Caco-2 (cell line): ENCODE results near the gene SBNO1. TPM values are rescaled to one million over a fixed set of nuclear protein-coding genes. Genes with fewer than 3 reads are reported as not detected.

ENCODE experiments used
- BruUV-seq: library from RNA; stranded (reverse); fragments of 400-500 nt; replicated peaks from 2 replicates; lab custom pipeline; 2021; lab: Mats Ljungman, UMichigan
- CTCF ChIA-PET: fragments of 300-600 bp; sonication (Branson Sonifier 250); formaldehyde crosslinking; loops from one replicate; lab custom pipeline; 2022; ENCODE audit warnings: antibody characterized with exemption; lab: Charles Lee
- POLR2A ChIA-PET: fragments of 300-600 bp; sonication (Branson Sonifier 250); formaldehyde crosslinking; loops from one replicate; lab custom pipeline; 2022; ENCODE audit warnings: antibody characterized with exemption; lab: Charles Lee
- DNase-seq, 2 experiments: peaks; one replicate each; pipeline versions ENCODE4 v3.0.0 to v3.0.0-alpha.2; 2020 to 2022
- H3K27me3 ChIP-seq: replicated peaks from 2 replicates; pipeline ENCODE4 v1.6.0; 2011; ENCODE audit warnings: low read length; ENCODE audit not compliant: control insufficient read depth, insufficient read depth
- H3K36me3 ChIP-seq: 2 replicates; pipeline ENCODE4 v1.5.1; 2011; ENCODE audit warnings: low read length; ENCODE audit not compliant: control insufficient read depth, insufficient read depth
- H3K4me1 ChIP-seq: fragments of 250-450 bp; sonication (Bioruptor Pico); 2 replicates; pipeline ENCODE4 v1.5.1; 2020; ENCODE audit warnings: mild to moderate bottlenecking
- H3K4me3 ChIP-seq: 2 replicates; pipeline ENCODE4 v1.5.1; 2011; ENCODE audit warnings: low read depth, mild to moderate bottlenecking, control low read depth, low read length
- H3K9me3 ChIP-seq: fragments of 250-450 bp; sonication (Bioruptor Pico); 2 replicates; pipeline ENCODE4 v1.5.1; 2020; ENCODE audit warnings: mild to moderate bottlenecking, moderate library complexity
- H3K27ac Mint-ChIP-seq: one replicate; pipeline ENCODE4 v1.8.0; 2022; ENCODE audit warnings: mixed read lengths; ENCODE audit not compliant: unreplicated experiment
- H3K27me3 Mint-ChIP-seq: one replicate; pipeline ENCODE4 v1.8.0; 2022; ENCODE audit warnings: mixed read lengths; ENCODE audit not compliant: insufficient read depth, unreplicated experiment
- H3K36me3 Mint-ChIP-seq: one replicate; pipeline ENCODE4 v1.8.0; 2022; ENCODE audit warnings: mild to moderate bottlenecking, mixed read lengths; ENCODE audit not compliant: insufficient read depth, unreplicated experiment
- H3K4me1 Mint-ChIP-seq: one replicate; pipeline ENCODE4 v1.8.0; 2022; ENCODE audit warnings: low read depth, mixed read lengths; ENCODE audit not compliant: unreplicated experiment
- H3K4me3 Mint-ChIP-seq: one replicate; pipeline ENCODE4 v1.8.0; 2022; ENCODE audit warnings: mild to moderate bottlenecking, moderate library complexity, mixed read lengths; ENCODE audit not compliant: unreplicated experiment
- H3K9me3 Mint-ChIP-seq: one replicate; pipeline ENCODE4 v1.8.0; 2022; ENCODE audit warnings: mixed read lengths; ENCODE audit not compliant: unreplicated experiment
- intact Hi-C: fragments of 100-400 bp; cut with micrococcal nuclease; formaldehyde crosslinking; loops from one replicate; pipeline ENCODE4 v1.10.0; 2022; ENCODE audit not compliant: unreplicated experiment
- total RNA-seq: library from RNA; stranded (reverse); gene quantifications from 2 replicates; pipeline ENCODE4 v1.2.3, GENCODE V29; 2022
- TF ChIP-seq, protein P1 (sequence below), 2 experiments: fragments of 200-600 bp in 1 of 2; IDR thresholded peaks; 1 replicate in 1 of 2; 2 replicates in 1 of 2; pipeline versions ENCODE4 v1.5.1 to v1.8.0; 2011 to 2022; ENCODE audit warnings: antibody characterized with exemption in 1 of 2, control low read depth in 1 of 2, inconsistent platforms in 1 of 2, low read depth in 1 of 2, low read length in 1 of 2, mild to moderate bottlenecking in 1 of 2, moderate library complexity in 1 of 2; ENCODE audit not compliant: insufficient read depth in 1 of 2, severe bottlenecking in 1 of 2, unreplicated experiment in 1 of 2

SBNO1 gene
- total RNA-seq, 1 experiment from 2014 or later = 53.8 TPM

DNA sequence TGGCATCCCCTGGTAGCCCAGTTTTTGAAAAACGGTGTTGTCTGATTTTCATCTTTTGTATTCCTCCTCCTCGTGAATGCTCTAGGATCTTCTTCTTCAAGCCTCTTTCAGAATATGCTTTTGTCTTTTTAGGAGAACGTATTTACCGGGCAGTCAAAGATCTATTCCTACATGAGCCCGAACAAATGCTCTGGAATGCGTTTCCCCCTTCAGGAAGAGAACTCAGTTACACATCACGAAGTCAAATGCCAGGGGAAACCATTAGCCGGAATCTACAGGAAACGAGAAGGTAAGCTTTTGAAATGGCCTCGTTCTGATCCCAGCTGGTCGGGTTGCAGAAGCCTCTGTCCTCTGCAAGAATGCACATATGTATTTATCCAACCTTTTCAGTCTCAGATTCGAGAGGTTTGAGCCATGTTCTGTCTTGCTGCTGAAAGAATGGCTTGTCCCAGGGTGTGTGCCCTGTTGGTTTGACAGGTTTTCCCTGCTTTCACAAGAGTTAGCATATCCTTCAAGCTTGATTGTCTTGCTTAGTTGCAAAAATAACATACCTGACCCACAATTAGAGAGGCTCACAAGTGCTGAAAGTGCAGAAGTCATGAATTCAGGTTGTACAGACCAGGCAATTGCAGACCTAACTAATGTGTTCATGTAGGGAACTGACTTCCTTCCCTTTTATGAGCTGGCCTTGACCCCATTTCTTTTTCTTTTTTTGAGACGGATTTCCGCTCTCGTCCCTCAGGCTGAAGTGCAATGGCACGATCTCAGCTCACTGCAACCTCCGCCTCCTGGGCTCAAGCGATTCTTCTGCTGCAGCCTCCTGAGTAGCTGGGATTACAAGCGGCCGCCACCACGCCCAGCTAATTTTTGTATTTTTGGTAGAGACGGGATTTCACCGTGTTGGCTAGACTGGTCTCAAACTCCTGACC, 26.1 kb upstream of the SBNO1 start:
- CTCF ChIA-PET = no interaction called here
- TF ChIP-seq, protein P1, sequence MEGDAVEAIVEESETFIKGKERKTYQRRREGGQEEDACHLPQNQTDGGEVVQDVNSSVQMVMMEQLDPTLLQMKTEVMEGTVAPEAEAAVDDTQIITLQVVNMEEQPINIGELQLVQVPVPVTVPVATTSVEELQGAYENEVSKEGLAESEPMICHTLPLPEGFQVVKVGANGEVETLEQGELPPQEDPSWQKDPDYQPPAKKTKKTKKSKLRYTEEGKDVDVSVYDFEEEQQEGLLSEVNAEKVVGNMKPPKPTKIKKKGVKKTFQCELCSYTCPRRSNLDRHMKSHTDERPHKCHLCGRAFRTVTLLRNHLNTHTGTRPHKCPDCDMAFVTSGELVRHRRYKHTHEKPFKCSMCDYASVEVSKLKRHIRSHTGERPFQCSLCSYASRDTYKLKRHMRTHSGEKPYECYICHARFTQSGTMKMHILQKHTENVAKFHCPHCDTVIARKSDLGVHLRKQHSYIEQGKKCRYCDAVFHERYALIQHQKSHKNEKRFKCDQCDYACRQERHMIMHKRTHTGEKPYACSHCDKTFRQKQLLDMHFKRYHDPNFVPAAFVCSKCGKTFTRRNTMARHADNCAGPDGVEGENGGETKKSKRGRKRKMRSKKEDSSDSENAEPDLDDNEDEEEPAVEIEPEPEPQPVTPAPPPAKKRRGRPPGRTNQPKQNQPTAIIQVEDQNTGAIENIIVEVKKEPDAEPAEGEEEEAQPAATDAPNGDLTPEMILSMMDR (IDR thresholded peaks at IDR 0.05; ENCODE audit: insufficient read depth in 1 of 2, low read depth in 1 of 2, low read length in 1 of 2, severe bottlenecking in 1 of 2, unreplicated experiment in 1 of 2) = no peak
- POLR2A ChIA-PET = interaction anchor here (0.6 to 0.7 kb wide), 2 partner anchors 26 to 107 kb away, joined by 3 read pairs; no protein-coding TSS in a partner anchor
- Histone ChIP-seq H3K9me3 (no peaks in the 10 kb centered on the region), H3K27me3 (no peaks in the 10 kb centered on the region), H3K36me3 (peaks cover 2% of the 10 kb centered on the region; the same call in 1 of the 2 replicates), H3K4me1 (peaks cover 4% of the 10 kb centered on the region; the same call in 1 of the 2 replicates), H3K4me3 (peak overlapping the region; percentile 88)
- peaks cover 76% of the 10 kb centered on the region for H3K36me3 Mint-ChIP-seq
- no peaks in the 10 kb centered on the region for H3K9me3 Mint-ChIP-seq
- intact Hi-C loops = no loop called here
- BruUV-seq = TSS peak; percentile 34
- H3K4me3 Mint-ChIP-seq = peak overlapping the region; percentile 80
- no peaks in the 10 kb centered on the region for H3K27me3 Mint-ChIP-seq
- H3K27ac Mint-ChIP-seq = peak overlapping the region; percentile 83
- DNase-seq = no peak
- peaks cover 21% of the 10 kb centered on the region for H3K4me1 Mint-ChIP-seq

DNA sequence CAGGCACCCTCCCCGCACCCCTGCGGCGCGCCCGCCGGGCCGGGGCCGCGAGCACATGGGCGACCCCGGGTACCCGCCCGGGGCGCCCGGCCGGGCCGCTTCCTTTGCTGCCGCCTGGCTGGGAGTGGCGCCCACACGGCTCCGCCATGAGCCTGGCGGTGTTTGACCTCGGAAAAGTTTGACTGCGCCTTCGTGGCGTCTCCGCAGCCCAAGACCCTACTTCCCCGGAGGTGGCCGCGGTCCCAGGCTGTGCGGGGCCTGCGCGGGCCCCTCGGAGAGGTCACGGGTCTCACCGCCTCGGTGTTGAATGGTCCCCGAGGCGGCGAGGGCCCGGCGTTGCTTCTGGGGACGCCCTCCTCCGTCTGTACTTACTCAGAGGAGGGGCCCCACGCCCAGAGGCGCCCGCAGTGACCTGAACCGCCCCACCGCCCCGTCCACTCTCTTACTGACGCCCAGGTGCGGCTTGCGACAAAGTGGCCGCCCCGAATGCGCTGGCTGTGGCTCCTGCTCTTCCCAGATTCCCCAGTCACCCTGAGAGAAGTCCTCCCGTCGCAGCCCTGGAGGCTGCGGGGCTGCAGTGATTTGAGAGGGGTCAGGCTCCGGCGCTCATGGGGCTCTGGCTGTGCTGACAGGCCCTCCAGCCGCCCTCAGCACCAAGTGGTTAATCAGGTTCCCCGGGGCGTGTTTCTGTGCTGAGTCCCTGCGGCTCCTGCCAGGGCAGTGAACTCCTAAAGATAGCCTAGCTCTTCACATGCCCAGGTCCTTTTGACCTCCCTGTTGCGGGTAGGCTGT, 25.1 kb upstream of the SBNO1 start:
- POLR2A ChIA-PET = no interaction called here
- peak; percentile 74 to 80 for DNase-seq
- Mint-ChIP-seq H3K27me3 (no peaks in the 10 kb centered on the region), H3K4me3 (peak overlapping the region; percentile 80), H3K4me1 (peaks cover 21% of the 10 kb centered on the region), H3K27ac (peak overlapping the region; percentile 83), H3K9me3 (no peaks in the 10 kb centered on the region), H3K36me3 (peaks cover 66% of the 10 kb centered on the region)
- Histone ChIP-seq H3K4me1 (peaks cover 4% of the 10 kb centered on the region; the same call in 1 of the 2 replicates), H3K9me3 (no peaks in the 10 kb centered on the region), H3K4me3 (peak overlapping the region; percentile 88), H3K27me3 (no peaks in the 10 kb centered on the region), H3K36me3 (peaks cover 2% of the 10 kb centered on the region; the same call in 1 of the 2 replicates)
- intact Hi-C loops = no loop called here
- BruUV-seq = no TSS peak
- TF ChIP-seq, protein P1 (IDR thresholded peaks at IDR 0.05; ENCODE audit: insufficient read depth in 1 of 2, low read depth in 1 of 2, low read length in 1 of 2, severe bottlenecking in 1 of 2, unreplicated experiment in 1 of 2) = no peak
- CTCF ChIA-PET = no interaction called here
